ENCODE results near the gene POLR3A. TPM values are rescaled to one million over a fixed set of nuclear protein-coding genes. Genes with fewer than 3 reads are reported as not detected.

Gene POLR3A
- total and polyA plus RNA-seq, 2 of the 13 experiments (the other 11 are each of a cell fraction or from before 2014, with no cell fraction given): 13.6 to 19.2 TPM

DNA sequence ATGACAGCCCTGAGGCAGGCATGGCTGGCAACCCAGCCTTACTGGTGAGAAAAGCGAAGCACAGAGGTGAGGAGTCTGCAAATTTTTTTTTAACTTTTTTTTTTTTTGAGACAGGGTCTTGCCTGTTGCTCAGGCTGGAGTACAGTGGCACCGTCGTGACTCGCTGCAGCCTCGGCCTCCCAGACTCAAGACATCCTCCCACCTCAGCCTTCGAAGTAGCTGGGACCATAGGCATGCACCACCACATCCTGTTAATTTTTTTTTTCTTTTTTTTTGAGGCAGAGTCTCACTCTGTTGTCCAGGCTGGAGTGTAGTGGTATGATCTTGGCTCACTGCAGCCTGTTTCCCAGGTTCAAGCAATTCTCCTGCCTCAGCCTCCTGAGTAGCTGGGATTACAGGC lies 67.6 kb downstream of the POLR3A start:
- POLR2A ChIA-PET: no interaction called here
- CTCF ChIA-PET (ENCODE audit: low intra/inter-chr PET ratio, low total read pairs): no interaction called here
- intact Hi-C loops (cut with micrococcal nuclease; ENCODE audit: unreplicated experiment): no loop called here
- H3K36me3 ChIP-seq (replicated peaks in 1 of 2; ENCODE audit: control insufficient read depth in 1 of 2, insufficient read depth in 2 of 2, low read length in 2 of 2): no peaks in the 10 kb centered on the region
- no TSS peak for BruUV-seq (replicated peaks)
- FAIRE-seq (no peak), ATAC-seq (no peak), DNase-seq (ENCODE audit: low spot score) (no peak)
- no peak overlapping the region for H3K27ac ChIP-seq (ENCODE audit: extremely low read length, insufficient read depth, low read length)
- TF ChIP-seq ZNF124 (CRISPR knock-in tag; IDR thresholded peaks at IDR 0.05): no peak
- TF ChIP-seq U2AF2 (IDR thresholded peaks at IDR 0.05; ENCODE audit: low read depth, low read length): no peak
- TF ChIP-seq ZNF546 (CRISPR knock-in tag; conservative IDR thresholded peaks at IDR 0.05): no peak
- TF ChIP-seq ZNF121 (CRISPR knock-in tag; IDR thresholded peaks at IDR 0.05): 0 out of 2 replicates have a peak, but pooled peaks have one; percentile 30
- TF ChIP-seq FOXP1 (IDR thresholded peaks at IDR 0.05): no peak
- TF ChIP-seq FOXP1 (CRISPR knock-in tag; IDR thresholded peaks at IDR 0.05): no peak
- no peak overlapping the region for H3K9ac ChIP-seq (ENCODE audit: insufficient read depth, low read depth, low read length)
- 67% methylated on average over 6 of the region's 6 CpGs for WGBS (ENCODE audit: low lambda C conversion rate)
- in situ Hi-C loops (cut with HindIII; ENCODE audit: extremely low pct_ligation_motif_present, low pct_unique_long_range_greater_than_20kb): no loop called here
- no peaks in the 10 kb centered on the region for H3K27me3 ChIP-seq (ENCODE audit: control insufficient read depth in 1 of 2, insufficient read depth in 2 of 2, low read length in 2 of 2)
- no peak overlapping the region for H2AFZ ChIP-seq (ENCODE audit: low read length)
- no peak overlapping the region for H3K4me2 ChIP-seq (ENCODE audit: low read depth, low read length)
- H3K9me3 ChIP-seq (ENCODE audit: low read length): peaks cover 7% of the 10 kb centered on the region; the same call in 1 of the 2 replicates
- H4K20me1 ChIP-seq (ENCODE audit: insufficient read depth, low read length): no peaks in the 10 kb centered on the region
- peaks cover 16% of the 10 kb centered on the region for H3K4me1 ChIP-seq (ENCODE audit: insufficient read depth, low read length)
- no peak overlapping the region for H3K4me3 ChIP-seq (replicated peaks in 1 of 3; ENCODE audit: insufficient read depth in 1 of 3, low read depth in 2 of 3, low read length in 3 of 3)
- H3K79me2 ChIP-seq (ENCODE audit: insufficient read depth, low read length): no peaks in the 10 kb centered on the region

DNA sequence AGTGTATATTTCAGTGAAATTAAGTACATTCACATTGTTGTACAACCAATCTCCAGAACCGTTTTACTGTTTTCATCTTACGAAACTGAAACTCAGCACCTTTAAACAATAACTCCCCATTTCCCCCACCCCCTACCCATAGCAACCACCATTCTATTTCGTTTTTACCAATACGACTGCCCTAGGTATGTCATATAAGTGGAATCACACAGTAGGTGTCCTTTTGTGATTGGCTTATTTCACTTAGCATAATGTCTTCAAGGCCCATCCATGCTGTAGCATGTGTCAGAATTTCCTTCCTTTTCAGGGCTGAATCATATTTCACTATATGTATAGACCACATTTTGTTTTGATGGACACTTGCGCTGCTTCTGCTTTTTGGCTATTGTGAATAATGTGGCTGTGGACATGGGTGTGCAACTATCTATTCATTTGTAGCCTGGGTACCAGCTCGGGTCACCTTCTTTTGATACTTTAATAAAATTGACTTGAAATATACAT lies 68.4 kb downstream of the POLR3A start:
- ChIA-PET POLR2A (no interaction called here), CTCF (ENCODE audit: low intra/inter-chr PET ratio, low total read pairs) (no interaction called here)
- Histone ChIP-seq H3K4me1 (ENCODE audit: insufficient read depth, low read length) (peaks cover 10% of the 10 kb centered on the region; the same call in 1 of the 2 replicates), H3K4me2 (ENCODE audit: low read depth, low read length) (no peak overlapping the region), H3K4me3 (replicated peaks in 1 of 3; ENCODE audit: insufficient read depth in 1 of 3, low read depth in 2 of 3, low read length in 3 of 3) (no peak overlapping the region), H3K9me3 (ENCODE audit: low read length) (peaks cover 7% of the 10 kb centered on the region; the same call in 1 of the 2 replicates), H2AFZ (ENCODE audit: low read length) (no peak overlapping the region), H3K27me3 (ENCODE audit: control insufficient read depth in 1 of 2, insufficient read depth in 2 of 2, low read length in 2 of 2) (no peaks in the 10 kb centered on the region), H4K20me1 (ENCODE audit: insufficient read depth, low read length) (no peaks in the 10 kb centered on the region), H3K79me2 (ENCODE audit: insufficient read depth, low read length) (no peaks in the 10 kb centered on the region), H3K36me3 (replicated peaks in 1 of 2; ENCODE audit: control insufficient read depth in 1 of 2, insufficient read depth in 2 of 2, low read length in 2 of 2) (no peaks in the 10 kb centered on the region), H3K9ac (ENCODE audit: insufficient read depth, low read depth, low read length) (no peak overlapping the region), H3K27ac (ENCODE audit: extremely low read length, insufficient read depth, low read length) (no peak overlapping the region)
- FAIRE-seq (no peak), ATAC-seq (no peak), DNase-seq (ENCODE audit: low spot score) (no peak)
- TF ChIP-seq, protein P1, sequence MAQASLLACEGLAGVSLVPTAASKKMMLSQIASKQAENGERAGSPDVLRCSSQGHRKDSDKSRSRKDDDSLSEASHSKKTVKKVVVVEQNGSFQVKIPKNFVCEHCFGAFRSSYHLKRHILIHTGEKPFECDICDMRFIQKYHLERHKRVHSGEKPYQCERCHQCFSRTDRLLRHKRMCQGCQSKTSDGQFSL (CRISPR knock-in tag; IDR thresholded peaks at IDR 0.05): no peak
- TF ChIP-seq, protein P2, sequence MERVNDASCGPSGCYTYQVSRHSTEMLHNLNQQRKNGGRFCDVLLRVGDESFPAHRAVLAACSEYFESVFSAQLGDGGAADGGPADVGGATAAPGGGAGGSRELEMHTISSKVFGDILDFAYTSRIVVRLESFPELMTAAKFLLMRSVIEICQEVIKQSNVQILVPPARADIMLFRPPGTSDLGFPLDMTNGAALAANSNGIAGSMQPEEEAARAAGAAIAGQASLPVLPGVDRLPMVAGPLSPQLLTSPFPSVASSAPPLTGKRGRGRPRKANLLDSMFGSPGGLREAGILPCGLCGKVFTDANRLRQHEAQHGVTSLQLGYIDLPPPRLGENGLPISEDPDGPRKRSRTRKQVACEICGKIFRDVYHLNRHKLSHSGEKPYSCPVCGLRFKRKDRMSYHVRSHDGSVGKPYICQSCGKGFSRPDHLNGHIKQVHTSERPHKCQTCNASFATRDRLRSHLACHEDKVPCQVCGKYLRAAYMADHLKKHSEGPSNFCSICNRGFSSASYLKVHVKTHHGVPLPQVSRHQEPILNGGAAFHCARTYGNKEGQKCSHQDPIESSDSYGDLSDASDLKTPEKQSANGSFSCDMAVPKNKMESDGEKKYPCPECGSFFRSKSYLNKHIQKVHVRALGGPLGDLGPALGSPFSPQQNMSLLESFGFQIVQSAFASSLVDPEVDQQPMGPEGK (CRISPR knock-in tag; IDR thresholded peaks at IDR 0.05): no peak
- TF ChIP-seq ARID2 (CRISPR knock-in tag; IDR thresholded peaks at IDR 0.05; ENCODE audit: borderline replicate concordance) (no peak), ZFP37 (CRISPR knock-in tag; IDR thresholded peaks at IDR 0.05; ENCODE audit: borderline replicate concordance) (no peak)
- TF ChIP-seq, protein P3, sequence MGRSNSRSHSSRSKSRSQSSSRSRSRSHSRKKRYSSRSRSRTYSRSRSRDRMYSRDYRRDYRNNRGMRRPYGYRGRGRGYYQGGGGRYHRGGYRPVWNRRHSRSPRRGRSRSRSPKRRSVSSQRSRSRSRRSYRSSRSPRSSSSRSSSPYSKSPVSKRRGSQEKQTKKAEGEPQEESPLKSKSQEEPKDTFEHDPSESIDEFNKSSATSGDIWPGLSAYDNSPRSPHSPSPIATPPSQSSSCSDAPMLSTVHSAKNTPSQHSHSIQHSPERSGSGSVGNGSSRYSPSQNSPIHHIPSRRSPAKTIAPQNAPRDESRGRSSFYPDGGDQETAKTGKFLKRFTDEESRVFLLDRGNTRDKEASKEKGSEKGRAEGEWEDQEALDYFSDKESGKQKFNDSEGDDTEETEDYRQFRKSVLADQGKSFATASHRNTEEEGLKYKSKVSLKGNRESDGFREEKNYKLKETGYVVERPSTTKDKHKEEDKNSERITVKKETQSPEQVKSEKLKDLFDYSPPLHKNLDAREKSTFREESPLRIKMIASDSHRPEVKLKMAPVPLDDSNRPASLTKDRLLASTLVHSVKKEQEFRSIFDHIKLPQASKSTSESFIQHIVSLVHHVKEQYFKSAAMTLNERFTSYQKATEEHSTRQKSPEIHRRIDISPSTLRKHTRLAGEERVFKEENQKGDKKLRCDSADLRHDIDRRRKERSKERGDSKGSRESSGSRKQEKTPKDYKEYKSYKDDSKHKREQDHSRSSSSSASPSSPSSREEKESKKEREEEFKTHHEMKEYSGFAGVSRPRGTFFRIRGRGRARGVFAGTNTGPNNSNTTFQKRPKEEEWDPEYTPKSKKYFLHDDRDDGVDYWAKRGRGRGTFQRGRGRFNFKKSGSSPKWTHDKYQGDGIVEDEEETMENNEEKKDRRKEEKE (IDR thresholded peaks at IDR 0.05): no peak
- in situ Hi-C loops (cut with HindIII; ENCODE audit: extremely low pct_ligation_motif_present, low pct_unique_long_range_greater_than_20kb) (no loop called here), intact Hi-C loops (cut with micrococcal nuclease; ENCODE audit: unreplicated experiment) (no loop called here)
- 40% methylated on average over 6 of the region's 6 CpGs for WGBS (ENCODE audit: low lambda C conversion rate)
- BruUV-seq (replicated peaks): no TSS peak
